ENCODE measurements around the gene DIS3L2.

Gene DIS3L2

GRCh38 chr2:232315049-232315922 lies 353.8 kb downstream of the DIS3L2 start:
- H3K9me3 ChIP-seq (ENCODE audit: control insufficient read depth, low read length), result peaks cover 8% of the 10 kb centered on the region
- no peaks in the 10 kb centered on the region for H3K36me3 ChIP-seq (ENCODE audit: control insufficient read depth, insufficient read depth, low read length)
- no peak overlapping the region for H3K4me3 ChIP-seq (ENCODE audit: extremely low read depth, insufficient read depth, low read length, poor library complexity, severe bottlenecking)
- peaks cover 9% of the 10 kb centered on the region for H3K4me1 ChIP-seq (ENCODE audit: control insufficient read depth, insufficient read depth, low read length, poor library complexity, severe bottlenecking)
- WGBS, 2 experiments (ENCODE audit: insufficient coverage in 2 of 2), result 96 to 97% methylated on average over 9 to 11 of the region's 12 CpGs
- no peak overlapping the region for H3K27ac ChIP-seq (ENCODE audit: low read depth, low read length, severe bottlenecking)

GRCh38 chr2:232315923-232316299 lies 354.4 kb downstream of the DIS3L2 start:
- Histone ChIP-seq H3K4me3 (ENCODE audit: extremely low read depth, insufficient read depth, low read length, poor library complexity, severe bottlenecking) (no peak overlapping the region), H3K36me3 (ENCODE audit: control insufficient read depth, insufficient read depth, low read length) (no peaks in the 10 kb centered on the region), H3K4me1 (ENCODE audit: control insufficient read depth, insufficient read depth, low read length, poor library complexity, severe bottlenecking) (peaks cover 9% of the 10 kb centered on the region), H3K27ac (ENCODE audit: low read depth, low read length, severe bottlenecking) (no peak overlapping the region), H3K9me3 (ENCODE audit: control insufficient read depth, low read length) (peaks cover 8% of the 10 kb centered on the region)
- 89 to 97% methylated on average over 3 to 7 of the region's 8 CpGs for WGBS, 2 experiments (ENCODE audit: insufficient coverage in 2 of 2)

- 84 to 94% methylated on average over 7 to 9 of the region's 12 CpGs for WGBS, 2 experiments (ENCODE audit: insufficient coverage in 2 of 2)
- Histone ChIP-seq H3K4me1 (ENCODE audit: control insufficient read depth, insufficient read depth, low read length, poor library complexity, severe bottlenecking) (peaks cover 9% of the 10 kb centered on the region), H3K27ac (ENCODE audit: low read depth, low read length, severe bottlenecking) (peak overlapping the region; percentile 45), H3K4me3 (ENCODE audit: extremely low read depth, insufficient read depth, low read length, poor library complexity, severe bottlenecking) (no peak overlapping the region), H3K9me3 (ENCODE audit: control insufficient read depth, low read length) (peaks cover 8% of the 10 kb centered on the region), H3K36me3 (ENCODE audit: control insufficient read depth, insufficient read depth, low read length) (no peaks in the 10 kb centered on the region)
Measured at GRCh38 chr2:232316461-232317330, 355.2 kb downstream of the DIS3L2 start.

- Histone ChIP-seq H3K36me3 (ENCODE audit: control insufficient read depth, insufficient read depth, low read length) (no peaks in the 10 kb centered on the region), H3K4me3 (ENCODE audit: extremely low read depth, insufficient read depth, low read length, poor library complexity, severe bottlenecking) (no peak overlapping the region), H3K9me3 (ENCODE audit: control insufficient read depth, low read length) (peaks cover 8% of the 10 kb centered on the region), H3K27ac (ENCODE audit: low read depth, low read length, severe bottlenecking) (no peak overlapping the region), H3K4me1 (ENCODE audit: control insufficient read depth, insufficient read depth, low read length, poor library complexity, severe bottlenecking) (peaks cover 9% of the 10 kb centered on the region)
- WGBS, 2 experiments (ENCODE audit: insufficient coverage in 2 of 2), result 93 to 95% methylated on average over 7 to 10 of the region's 12 CpGs
Measured at GRCh38 chr2:232318169-232318855, 356.8 kb downstream of the DIS3L2 start.

GRCh38 chr2:232319067-232319802 lies 357.7 kb downstream of the DIS3L2 start:
- WGBS, 2 experiments (ENCODE audit: insufficient coverage in 2 of 2), result 87 to 100% methylated on average over 2 to 4 of the region's 4 CpGs
- H3K27ac ChIP-seq (ENCODE audit: low read depth, low read length, severe bottlenecking), result no peak overlapping the region
- H3K4me1 ChIP-seq (ENCODE audit: control insufficient read depth, insufficient read depth, low read length, poor library complexity, severe bottlenecking), result peaks cover 9% of the 10 kb centered on the region
- H3K9me3 ChIP-seq (ENCODE audit: control insufficient read depth, low read length), result peaks cover 2% of the 10 kb centered on the region
- H3K36me3 ChIP-seq (ENCODE audit: control insufficient read depth, insufficient read depth, low read length), result no peaks in the 10 kb centered on the region
- no peak overlapping the region for H3K4me3 ChIP-seq (ENCODE audit: extremely low read depth, insufficient read depth, low read length, poor library complexity, severe bottlenecking)

- H3K36me3 ChIP-seq (ENCODE audit: control insufficient read depth, insufficient read depth, low read length), result no peaks in the 10 kb centered on the region
- no peak overlapping the region for H3K4me3 ChIP-seq (ENCODE audit: extremely low read depth, insufficient read depth, low read length, poor library complexity, severe bottlenecking)
- H3K27ac ChIP-seq (ENCODE audit: low read depth, low read length, severe bottlenecking), result no peak overlapping the region
- WGBS, 2 experiments (ENCODE audit: insufficient coverage in 2 of 2), result 87 to 98% methylated on average over 5 to 7 of the region's 10 CpGs
- H3K4me1 ChIP-seq (ENCODE audit: control insufficient read depth, insufficient read depth, low read length, poor library complexity, severe bottlenecking), result peaks cover 9% of the 10 kb centered on the region
- no peaks in the 10 kb centered on the region for H3K9me3 ChIP-seq (ENCODE audit: control insufficient read depth, low read length)
Measured at GRCh38 chr2:232319803-232320442, 358.4 kb downstream of the DIS3L2 start.

- Histone ChIP-seq H3K4me3 (ENCODE audit: extremely low read depth, insufficient read depth, low read length, poor library complexity, severe bottlenecking) (no peak overlapping the region), H3K9me3 (ENCODE audit: control insufficient read depth, low read length) (no peaks in the 10 kb centered on the region), H3K36me3 (ENCODE audit: control insufficient read depth, insufficient read depth, low read length) (no peaks in the 10 kb centered on the region), H3K4me1 (ENCODE audit: control insufficient read depth, insufficient read depth, low read length, poor library complexity, severe bottlenecking) (peaks cover 9% of the 10 kb centered on the region), H3K27ac (ENCODE audit: low read depth, low read length, severe bottlenecking) (no peak overlapping the region)
- WGBS, 2 experiments (ENCODE audit: insufficient coverage in 2 of 2), result 81 to 100% methylated on average over 1 to 2 of the region's 2 CpGs
Measured at GRCh38 chr2:232320443-232320803, 358.9 kb downstream of the DIS3L2 start.

- H3K4me3 ChIP-seq (ENCODE audit: extremely low read depth, insufficient read depth, low read length, poor library complexity, severe bottlenecking), result no peak overlapping the region
- no peak overlapping the region for H3K27ac ChIP-seq (ENCODE audit: low read depth, low read length, severe bottlenecking)
- no peaks in the 10 kb centered on the region for H3K9me3 ChIP-seq (ENCODE audit: control insufficient read depth, low read length)
- WGBS, 2 experiments (ENCODE audit: insufficient coverage in 2 of 2), result 86 to 88% methylated on average over 8 to 18 of the region's 18 CpGs
- H3K4me1 ChIP-seq (ENCODE audit: control insufficient read depth, insufficient read depth, low read length, poor library complexity, severe bottlenecking), result peaks cover 3% of the 10 kb centered on the region
- no peaks in the 10 kb centered on the region for H3K36me3 ChIP-seq (ENCODE audit: control insufficient read depth, insufficient read depth, low read length)
Measured at GRCh38 chr2:232321156-232321816, 359.8 kb downstream of the DIS3L2 start.

GRCh38 chr2:232321817-232322559 lies 360.5 kb downstream of the DIS3L2 start:
- H3K4me1 ChIP-seq (ENCODE audit: control insufficient read depth, insufficient read depth, low read length, poor library complexity, severe bottlenecking), result no peaks in the 10 kb centered on the region
- WGBS, 2 experiments (ENCODE audit: insufficient coverage in 2 of 2), result 91 to 96% methylated on average over 6 to 9 of the region's 9 CpGs

More at GRCh38 chr2:232321817-232322559, 360.5 kb downstream of the DIS3L2 start:
- Histone ChIP-seq H3K27ac (ENCODE audit: low read depth, low read length, severe bottlenecking) (no peak overlapping the region), H3K4me3 (ENCODE audit: extremely low read depth, insufficient read depth, low read length, poor library complexity, severe bottlenecking) (no peak overlapping the region), H3K9me3 (ENCODE audit: control insufficient read depth, low read length) (no peaks in the 10 kb centered on the region), H3K36me3 (ENCODE audit: control insufficient read depth, insufficient read depth, low read length) (no peaks in the 10 kb centered on the region)
